ENCODE measurements around the gene SLC6A18.

SLC6A18 gene, protein sequence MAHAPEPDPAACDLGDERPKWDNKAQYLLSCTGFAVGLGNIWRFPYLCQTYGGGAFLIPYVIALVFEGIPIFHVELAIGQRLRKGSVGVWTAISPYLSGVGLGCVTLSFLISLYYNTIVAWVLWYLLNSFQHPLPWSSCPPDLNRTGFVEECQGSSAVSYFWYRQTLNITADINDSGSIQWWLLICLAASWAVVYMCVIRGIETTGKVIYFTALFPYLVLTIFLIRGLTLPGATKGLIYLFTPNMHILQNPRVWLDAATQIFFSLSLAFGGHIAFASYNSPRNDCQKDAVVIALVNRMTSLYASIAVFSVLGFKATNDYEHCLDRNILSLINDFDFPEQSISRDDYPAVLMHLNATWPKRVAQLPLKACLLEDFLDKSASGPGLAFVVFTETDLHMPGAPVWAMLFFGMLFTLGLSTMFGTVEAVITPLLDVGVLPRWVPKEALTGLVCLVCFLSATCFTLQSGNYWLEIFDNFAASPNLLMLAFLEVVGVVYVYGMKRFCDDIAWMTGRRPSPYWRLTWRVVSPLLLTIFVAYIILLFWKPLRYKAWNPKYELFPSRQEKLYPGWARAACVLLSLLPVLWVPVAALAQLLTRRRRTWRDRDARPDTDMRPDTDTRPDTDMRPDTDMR

GRCh38 chr5:1225081-1225480, at the start of gene SLC6A18:
Gene SLC6A18 (plus strand): TSS chr5:1225381. CDS start chr5:1225478, 97 bp downstream.
- in situ Hi-C loops (cut with HindIII; ENCODE audit: low sequenced_read_pairs), result no loop called here

GRCh38 chr5:1175801-1176472, 49.2 kb upstream of the SLC6A18 start:
- in situ Hi-C loops (cut with HindIII; ENCODE audit: low sequenced_read_pairs), result no loop called here

DNA sequence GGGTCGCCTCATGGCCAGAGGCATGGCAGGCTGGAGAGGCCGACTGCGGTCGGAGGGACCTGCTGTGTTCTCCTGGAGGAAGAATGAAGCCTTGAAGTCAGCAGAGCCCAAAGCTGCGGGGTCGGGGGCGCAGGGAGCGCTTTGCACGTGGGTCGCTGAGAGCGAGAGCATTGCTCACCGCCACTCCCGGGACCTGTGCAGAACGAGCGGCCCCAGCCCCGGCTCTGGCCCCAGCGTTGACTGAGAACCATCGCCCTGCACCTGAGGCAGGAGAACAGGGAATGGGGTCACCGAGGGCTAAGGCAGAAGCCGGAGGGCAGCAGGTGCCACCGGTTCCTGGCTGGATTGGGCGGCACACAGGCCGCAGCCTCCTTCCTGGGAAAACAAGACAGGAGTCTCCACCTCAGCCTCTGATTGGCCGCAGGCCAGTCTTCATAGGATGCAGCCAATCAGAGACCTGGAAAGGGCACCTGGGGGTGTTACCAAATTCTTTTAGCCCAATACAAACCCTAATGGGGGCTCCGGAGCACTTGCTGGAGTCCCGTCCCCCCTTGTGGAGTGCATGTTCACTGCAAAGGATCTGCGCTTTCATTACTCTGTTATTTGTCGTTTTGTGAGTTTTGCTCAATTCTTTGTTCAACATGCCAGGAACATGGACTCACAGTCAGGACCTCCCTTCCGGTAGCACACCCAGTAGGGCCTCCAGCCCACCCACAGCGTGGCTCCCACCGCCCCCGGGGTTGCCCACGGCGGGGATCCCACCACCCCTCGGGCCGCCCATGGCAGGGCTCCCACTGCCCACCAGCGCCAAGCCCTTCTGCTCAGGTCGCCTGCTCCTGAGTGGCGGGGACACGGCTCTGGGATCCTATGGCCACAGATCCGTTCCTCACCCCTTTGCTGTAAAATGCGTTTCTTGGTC, 48.4 kb upstream of the SLC6A18 start:
- in situ Hi-C loops (cut with HindIII; ENCODE audit: low sequenced_read_pairs), result no loop called here

GRCh38 chr5:1177826-1178528, 47.2 kb upstream of the SLC6A18 start:
- in situ Hi-C loops (cut with HindIII; ENCODE audit: low sequenced_read_pairs), result no loop called here

GRCh38 chr5:1178529-1179382, 46.4 kb upstream of the SLC6A18 start:
- in situ Hi-C loops (cut with HindIII; ENCODE audit: low sequenced_read_pairs), result no loop called here

GRCh38 chr5:1179383-1179715, 45.8 kb upstream of the SLC6A18 start:
- in situ Hi-C loops (cut with HindIII; ENCODE audit: low sequenced_read_pairs), result no loop called here

- in situ Hi-C loops (cut with HindIII; ENCODE audit: low sequenced_read_pairs), result no loop called here
Observed at GRCh38 chr5:1180096-1180495, 45.1 kb upstream of the SLC6A18 start.

DNA sequence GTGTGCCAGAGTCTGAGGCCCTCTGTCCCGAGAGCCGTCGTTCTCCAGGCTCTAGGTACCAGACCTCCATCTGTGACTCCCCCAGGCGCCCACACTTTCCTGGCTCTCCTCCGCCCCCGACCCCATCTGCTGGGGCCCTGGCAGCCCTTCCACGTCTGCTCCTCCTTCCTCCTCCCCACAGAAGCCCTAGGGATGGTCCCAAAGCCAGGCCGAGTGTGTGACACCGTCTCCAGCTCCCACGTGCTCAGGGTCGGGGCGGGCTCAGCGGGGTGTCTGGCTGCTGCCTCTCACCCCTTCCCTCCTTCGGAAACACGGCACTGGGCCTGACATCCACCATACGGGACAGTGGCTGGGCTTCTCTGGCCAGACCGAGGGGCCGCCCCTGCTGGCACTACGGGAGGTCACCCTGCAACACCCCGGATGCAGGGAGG, 44.3 kb upstream of the SLC6A18 start:
- in situ Hi-C loops (cut with HindIII; ENCODE audit: low sequenced_read_pairs), result no loop called here

GRCh38 chr5:1181451-1182359, 43.5 kb upstream of the SLC6A18 start:
- in situ Hi-C loops (cut with HindIII; ENCODE audit: low sequenced_read_pairs), result no loop called here

GRCh38 chr5:1182360-1182632, 42.9 kb upstream of the SLC6A18 start:
- in situ Hi-C loops (cut with HindIII; ENCODE audit: low sequenced_read_pairs), result no loop called here

DNA sequence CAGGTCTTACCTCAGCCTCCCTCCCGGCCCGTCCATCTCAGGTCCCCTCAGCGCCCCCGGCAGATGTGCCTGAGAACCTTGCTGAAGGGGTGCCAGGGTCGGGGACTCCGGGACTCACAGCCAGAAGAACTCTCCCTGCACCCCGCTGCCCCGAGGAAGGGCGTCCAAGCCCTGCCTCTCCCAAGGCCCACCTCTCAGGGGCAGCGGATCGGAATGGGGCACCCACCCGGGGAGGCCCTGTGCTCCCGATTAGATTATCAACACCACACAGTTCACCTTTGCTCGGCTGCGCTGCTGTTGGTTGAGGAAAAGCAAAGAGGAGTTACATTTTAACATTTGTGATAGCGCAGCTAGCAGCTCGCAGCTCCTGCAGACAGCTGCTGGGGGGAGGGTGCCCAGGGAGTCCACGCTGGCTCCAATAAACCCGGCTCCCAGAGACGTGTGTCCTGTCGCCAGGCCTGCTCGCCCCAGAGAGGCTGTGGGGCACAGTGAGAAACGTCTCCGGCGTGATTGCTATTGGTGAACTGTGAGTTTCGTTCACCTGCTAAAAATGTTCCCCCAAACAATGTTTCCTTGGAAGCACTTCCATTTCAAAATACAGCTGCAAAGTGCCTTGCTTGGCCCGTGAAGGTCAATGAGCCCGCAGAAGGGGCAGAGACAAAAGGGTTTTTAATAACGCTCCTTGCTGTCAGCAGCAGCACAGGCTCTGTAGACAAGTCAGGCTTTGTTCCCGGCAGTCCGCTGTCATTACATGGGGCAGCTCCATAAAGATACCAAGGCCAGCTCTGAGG, 42.4 kb upstream of the SLC6A18 start:
- in situ Hi-C loops (cut with HindIII; ENCODE audit: low sequenced_read_pairs), result no loop called here

DNA sequence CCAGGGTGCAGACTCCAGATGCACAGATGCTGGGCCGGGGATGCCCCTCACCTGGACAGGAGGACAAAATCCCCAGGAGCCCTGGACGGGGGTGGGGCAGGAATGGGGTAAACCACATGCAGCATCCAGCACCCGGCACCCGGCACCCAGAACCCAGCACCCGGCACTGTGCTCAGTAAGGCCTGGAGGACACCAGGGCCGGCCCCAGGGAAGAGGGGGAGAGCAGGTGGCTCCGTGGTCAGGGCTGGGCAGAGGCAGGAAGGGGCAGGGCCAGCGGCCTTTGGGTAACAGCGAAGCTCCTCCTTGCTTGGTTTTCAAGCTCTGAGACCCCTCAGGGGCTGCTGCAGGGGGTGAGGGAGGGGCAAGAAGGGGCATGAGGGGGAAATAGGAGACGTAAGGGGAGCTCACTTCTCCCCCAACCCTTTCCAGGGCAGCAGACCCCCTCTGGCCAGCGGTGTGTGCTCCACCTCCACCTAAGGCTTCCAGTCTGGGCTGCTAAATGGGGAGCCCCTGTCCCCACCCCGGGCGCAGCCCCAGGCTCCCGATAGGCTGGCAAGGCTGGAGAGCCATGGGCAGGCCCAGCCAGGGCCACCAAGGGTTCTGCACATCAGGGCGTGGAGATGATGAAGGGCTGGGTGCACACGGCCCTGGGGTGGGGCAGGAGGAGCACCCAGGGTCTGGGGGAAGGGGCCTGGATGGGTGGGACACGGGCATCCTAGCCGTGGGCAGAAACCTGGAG, 41.6 kb upstream of the SLC6A18 start:
- in situ Hi-C loops (cut with HindIII; ENCODE audit: low sequenced_read_pairs), result no loop called here

DNA sequence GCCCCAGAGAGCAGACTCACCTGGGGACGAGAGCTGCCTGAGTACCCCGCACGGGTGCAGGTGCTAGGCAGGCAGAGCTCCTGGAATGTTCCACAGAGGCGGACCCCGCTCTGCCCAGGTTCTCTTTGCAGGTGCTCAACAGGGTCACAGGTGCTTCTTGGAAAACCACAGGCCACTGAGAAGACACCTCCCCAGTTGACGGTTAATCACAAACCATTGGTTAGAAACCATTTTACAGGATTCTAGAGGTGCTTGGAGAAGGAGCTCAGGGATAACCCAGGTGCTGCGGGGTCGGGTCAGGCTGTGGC, 41.1 kb upstream of the SLC6A18 start:
- in situ Hi-C loops (cut with HindIII; ENCODE audit: low sequenced_read_pairs), result no loop called here

DNA sequence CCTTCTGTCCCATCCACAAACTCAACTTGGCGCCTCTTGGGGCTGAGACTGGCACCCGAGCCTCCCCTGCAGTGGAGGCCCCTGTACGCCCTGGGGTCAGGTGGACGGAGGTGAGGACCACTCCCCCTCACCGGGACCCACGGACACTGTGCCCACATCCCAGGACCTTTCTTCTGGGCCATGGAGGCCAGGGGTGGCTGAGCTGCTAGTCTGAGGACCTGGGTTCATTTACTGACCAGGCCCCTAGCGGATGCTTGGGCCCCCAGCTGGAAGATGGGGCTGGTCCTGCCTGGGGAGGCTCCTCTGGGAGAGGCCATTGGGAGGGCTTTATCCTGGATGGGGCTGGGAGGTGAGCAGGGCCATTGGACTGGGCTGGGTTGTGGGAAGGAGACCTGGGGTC, 40.7 kb upstream of the SLC6A18 start:
- in situ Hi-C loops (cut with HindIII; ENCODE audit: low sequenced_read_pairs), result no loop called here

- in situ Hi-C loops (cut with HindIII; ENCODE audit: low sequenced_read_pairs), result loop anchor here (5.0 kb wide), 3 partner anchors 33 to 87 kb away; no protein-coding TSS in a partner anchor
Observed at GRCh38 chr5:1185038-1185627, 40.0 kb upstream of the SLC6A18 start.

DNA sequence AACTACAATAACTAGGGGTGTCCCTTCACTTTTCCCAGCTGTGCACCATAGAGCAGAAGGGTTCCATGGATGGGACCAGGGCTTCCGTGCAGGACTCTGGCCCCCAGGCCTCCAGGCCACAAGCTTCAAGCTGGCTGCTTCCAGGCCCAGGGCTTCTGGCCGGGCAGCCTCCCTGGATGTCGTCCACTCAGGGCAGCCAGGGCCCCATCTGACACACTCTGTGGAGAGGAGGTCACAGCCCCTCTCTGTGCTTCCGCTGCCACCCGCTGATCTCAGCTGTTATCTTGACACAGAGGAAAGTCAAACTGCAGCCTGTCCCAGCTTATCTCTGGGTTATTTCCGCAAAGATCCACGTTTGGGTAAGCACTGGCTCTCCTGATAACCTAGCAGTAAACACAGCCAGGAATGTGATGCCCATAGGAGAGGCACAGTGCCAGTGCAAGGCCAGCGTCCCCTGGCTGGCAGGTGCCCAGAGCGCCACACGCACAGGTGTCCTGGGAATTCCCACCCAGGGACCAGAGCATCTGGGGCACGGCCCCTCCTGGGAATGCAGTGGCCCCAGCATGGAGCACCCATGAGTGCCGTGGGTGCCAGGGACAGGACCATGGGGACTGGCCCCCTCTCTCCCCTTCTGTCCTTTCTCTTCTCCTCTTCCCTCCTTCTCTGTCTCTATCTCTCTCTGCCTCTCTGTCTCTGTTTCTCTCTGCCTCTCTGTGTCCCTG, 39.4 kb upstream of the SLC6A18 start:
- in situ Hi-C loops (cut with HindIII; ENCODE audit: low sequenced_read_pairs), result loop anchor here (5.0 kb wide), 3 partner anchors 33 to 87 kb away; no protein-coding TSS in a partner anchor

Measured in endothelial cell of hepatic sinusoid (primary cell).